HG03469 (cell line): ENCODE measurements around the gene TAF11.
"Not testable (repeated sequence)": the region's sequence is repeated elsewhere in the genome, so short reads cannot be mapped to it uniquely, and the experiment has no call there.

ENCODE experiments used
- ATAC-seq: cut with Tn5 transposase; IDR thresholded peaks from one replicate; pipeline ENCODE4 v1.9.1; 2021; ENCODE audit warnings: mild to moderate bottlenecking, moderate library complexity, moderate number of reproducible peaks; ENCODE audit not compliant: unreplicated experiment

Gene TAF11

GRCh38 chr6:34867484-34867883, 20.4 kb downstream of the TAF11 start:
- no peak for ATAC-seq

- ATAC-seq, result no peak
Observed at GRCh38 chr6:34866509-34866908, 21.3 kb downstream of the TAF11 start.

- no peak for ATAC-seq
Observed at GRCh38 chr6:34865107-34865506, 22.7 kb downstream of the TAF11 start.

- ATAC-seq, result no peak
Observed at GRCh38 chr6:34864007-34864406, 23.8 kb downstream of the TAF11 start.

GRCh38 chr6:34860776-34861175, 27.1 kb downstream of the TAF11 start:
- no peak for ATAC-seq

GRCh38 chr6:34859951-34860350, 27.9 kb downstream of the TAF11 start:
- ATAC-seq, result no peak

GRCh38 chr6:34858681-34859080, 29.2 kb downstream of the TAF11 start:
- ATAC-seq, result no peak

GRCh38 chr6:34855463-34855862, 32.4 kb downstream of the TAF11 start:
- ATAC-seq, result no peak

- no peak for ATAC-seq
Observed at GRCh38 chr6:34852406-34853085, 35.3 kb downstream of the TAF11 start.

GRCh38 chr6:34851361-34851760, 36.5 kb downstream of the TAF11 start:
- no peak for ATAC-seq

- not testable (repeated sequence) for ATAC-seq
Observed at GRCh38 chr6:34849066-34849465, 38.8 kb downstream of the TAF11 start.

GRCh38 chr6:34839666-34840352, 48.0 kb downstream of the TAF11 start:
- ATAC-seq, result no peak

GRCh38 chr6:34837528-34837927, 50.3 kb downstream of the TAF11 start:
- no peak for ATAC-seq

- ATAC-seq, result no peak
Observed at GRCh38 chr6:34836451-34836850, 51.4 kb downstream of the TAF11 start.

GRCh38 chr6:34836008-34836407, 51.8 kb downstream of the TAF11 start:
- no peak for ATAC-seq

GRCh38 chr6:34834789-34835518, 52.9 kb downstream of the TAF11 start:
- ATAC-seq, result no peak

- no peak for ATAC-seq
Observed at GRCh38 chr6:34832942-34833341, 54.9 kb downstream of the TAF11 start.

- no peak for ATAC-seq
Observed at GRCh38 chr6:34829137-34829536, 58.7 kb downstream of the TAF11 start.
